ENCODE results near the gene ZNF277. TPM values are rescaled to one million over a fixed set of nuclear protein-coding genes. Genes with fewer than 3 reads are reported as not detected.

Gene ZNF277
- total RNA-seq, 4 donors from 2014 or later = 14.4 to 44.9 (median 21.4) TPM

- intact Hi-C loops (cut with DNase I; ENCODE audit: low total_unique reads) = no loop called here
Observed at GRCh38 chr7:112211348-112211907, 4.9 kb downstream of the ZNF277 start.

GRCh38 chr7:112212571-112212970, 6.1 kb downstream of the ZNF277 start:
- intact Hi-C loops (cut with DNase I; ENCODE audit: low total_unique reads) = no loop called here
- H3K36me3 ChIP-seq = no peaks in the 10 kb centered on the region
- TF ChIP-seq POLR2A (IDR thresholded peaks at IDR 0.05) = no peak
- TF ChIP-seq, protein P1, sequence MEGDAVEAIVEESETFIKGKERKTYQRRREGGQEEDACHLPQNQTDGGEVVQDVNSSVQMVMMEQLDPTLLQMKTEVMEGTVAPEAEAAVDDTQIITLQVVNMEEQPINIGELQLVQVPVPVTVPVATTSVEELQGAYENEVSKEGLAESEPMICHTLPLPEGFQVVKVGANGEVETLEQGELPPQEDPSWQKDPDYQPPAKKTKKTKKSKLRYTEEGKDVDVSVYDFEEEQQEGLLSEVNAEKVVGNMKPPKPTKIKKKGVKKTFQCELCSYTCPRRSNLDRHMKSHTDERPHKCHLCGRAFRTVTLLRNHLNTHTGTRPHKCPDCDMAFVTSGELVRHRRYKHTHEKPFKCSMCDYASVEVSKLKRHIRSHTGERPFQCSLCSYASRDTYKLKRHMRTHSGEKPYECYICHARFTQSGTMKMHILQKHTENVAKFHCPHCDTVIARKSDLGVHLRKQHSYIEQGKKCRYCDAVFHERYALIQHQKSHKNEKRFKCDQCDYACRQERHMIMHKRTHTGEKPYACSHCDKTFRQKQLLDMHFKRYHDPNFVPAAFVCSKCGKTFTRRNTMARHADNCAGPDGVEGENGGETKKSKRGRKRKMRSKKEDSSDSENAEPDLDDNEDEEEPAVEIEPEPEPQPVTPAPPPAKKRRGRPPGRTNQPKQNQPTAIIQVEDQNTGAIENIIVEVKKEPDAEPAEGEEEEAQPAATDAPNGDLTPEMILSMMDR (IDR thresholded peaks at IDR 0.05) = no peak
- H3K9me3 ChIP-seq = no peaks in the 10 kb centered on the region
- no peaks in the 10 kb centered on the region for H3K27me3 ChIP-seq
- H3K27ac ChIP-seq = no peak overlapping the region
- DNase-seq = no peak
- no peaks in the 10 kb centered on the region for H3K4me1 ChIP-seq
- H3K4me3 ChIP-seq = no peak overlapping the region

More at GRCh38 chr7:112211348-112211907, 4.9 kb downstream of the ZNF277 start:
- H3K27me3 ChIP-seq = no peaks in the 10 kb centered on the region
- TF ChIP-seq POLR2A (IDR thresholded peaks at IDR 0.05) = no peak
- TF ChIP-seq, protein P1 (IDR thresholded peaks at IDR 0.05) = no peak
- H3K9me3 ChIP-seq = no peaks in the 10 kb centered on the region
- no peak overlapping the region for H3K27ac ChIP-seq
- no peak for DNase-seq
- no peaks in the 10 kb centered on the region for H3K36me3 ChIP-seq
- no peak overlapping the region for H3K4me3 ChIP-seq
- no peaks in the 10 kb centered on the region for H3K4me1 ChIP-seq

DNA sequence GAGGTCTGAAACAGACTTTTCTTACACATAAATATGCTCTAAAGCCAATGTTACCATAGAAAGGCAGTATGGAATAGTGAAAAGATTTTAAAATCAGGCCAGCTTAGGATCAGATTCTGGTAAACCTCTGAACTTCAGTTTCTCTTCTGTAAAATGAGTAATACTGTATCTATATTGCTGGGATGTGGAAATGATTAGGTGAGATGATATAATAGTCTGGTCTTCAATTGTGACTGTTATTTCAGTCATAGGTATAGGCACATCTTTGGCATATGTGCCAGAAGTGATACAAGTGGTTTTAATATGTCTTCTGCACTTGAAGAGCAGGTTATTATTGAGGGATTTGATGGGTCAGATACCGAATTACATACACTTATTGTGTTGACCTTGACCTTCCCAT, 7.2 kb downstream of the ZNF277 start:
- intact Hi-C loops (cut with DNase I; ENCODE audit: low total_unique reads) = no loop called here

GRCh38 chr7:112214268-112214667, 7.8 kb downstream of the ZNF277 start:
- DNase-seq = no peak
- TF ChIP-seq, protein P1 (IDR thresholded peaks at IDR 0.05) = no peak
- no peak for TF ChIP-seq POLR2A (IDR thresholded peaks at IDR 0.05)
- intact Hi-C loops (cut with DNase I; ENCODE audit: low total_unique reads) = no loop called here
- H3K4me1 ChIP-seq = no peaks in the 10 kb centered on the region
- H3K4me3 ChIP-seq = no peak overlapping the region
- H3K27ac ChIP-seq = no peak overlapping the region
- H3K9me3 ChIP-seq = no peaks in the 10 kb centered on the region
- H3K36me3 ChIP-seq = no peaks in the 10 kb centered on the region
- no peaks in the 10 kb centered on the region for H3K27me3 ChIP-seq

More for the DNA sequence above, 7.2 kb downstream of the ZNF277 start:
- Histone ChIP-seq H3K4me1 (no peaks in the 10 kb centered on the region), H3K36me3 (no peaks in the 10 kb centered on the region), H3K4me3 (no peak overlapping the region), H3K9me3 (no peaks in the 10 kb centered on the region), H3K27ac (no peak overlapping the region), H3K27me3 (no peaks in the 10 kb centered on the region)
- no peak for TF ChIP-seq POLR2A (IDR thresholded peaks at IDR 0.05)
- TF ChIP-seq, protein P1 (IDR thresholded peaks at IDR 0.05) = no peak
- no peak for DNase-seq

DNA sequence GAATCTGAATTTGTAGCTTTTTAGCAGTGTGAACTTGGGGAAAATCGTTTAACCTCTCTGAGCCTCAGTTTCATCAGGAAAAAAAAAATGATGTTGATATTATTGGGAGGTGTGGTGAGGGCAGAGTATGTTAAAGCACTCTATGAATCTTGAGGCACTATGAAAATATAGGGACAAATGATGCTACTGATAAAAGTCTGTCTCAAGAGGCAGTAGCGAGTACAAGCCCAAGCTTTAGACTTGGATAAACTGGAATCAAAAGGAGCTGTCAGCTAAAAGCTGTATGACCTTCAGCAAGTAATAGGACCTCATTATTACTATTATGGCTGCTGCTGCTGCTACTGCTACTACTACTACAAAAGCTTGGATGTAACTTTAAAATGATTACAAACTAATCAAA, 8.4 kb downstream of the ZNF277 start:
- H3K4me3 ChIP-seq = no peak overlapping the region
- TF ChIP-seq, protein P1 (IDR thresholded peaks at IDR 0.05) = no peak
- TF ChIP-seq POLR2A (IDR thresholded peaks at IDR 0.05) = no peak
- DNase-seq = no peak
- no peaks in the 10 kb centered on the region for H3K27me3 ChIP-seq
- no peak overlapping the region for H3K27ac ChIP-seq
- no peaks in the 10 kb centered on the region for H3K9me3 ChIP-seq
- no peaks in the 10 kb centered on the region for H3K36me3 ChIP-seq
- H3K4me1 ChIP-seq = no peaks in the 10 kb centered on the region
- intact Hi-C loops (cut with DNase I; ENCODE audit: low total_unique reads) = no loop called here
